GM19043 (cell line): ENCODE results near the gene NR4A1.

Source experiments
- ATAC-seq: cut with Tn5 transposase; IDR thresholded peaks from one replicate; pipeline ENCODE4 v1.9.1; 2021; ENCODE audit warnings: low read depth; ENCODE audit not compliant: unreplicated experiment

NR4A1 gene

DNA sequence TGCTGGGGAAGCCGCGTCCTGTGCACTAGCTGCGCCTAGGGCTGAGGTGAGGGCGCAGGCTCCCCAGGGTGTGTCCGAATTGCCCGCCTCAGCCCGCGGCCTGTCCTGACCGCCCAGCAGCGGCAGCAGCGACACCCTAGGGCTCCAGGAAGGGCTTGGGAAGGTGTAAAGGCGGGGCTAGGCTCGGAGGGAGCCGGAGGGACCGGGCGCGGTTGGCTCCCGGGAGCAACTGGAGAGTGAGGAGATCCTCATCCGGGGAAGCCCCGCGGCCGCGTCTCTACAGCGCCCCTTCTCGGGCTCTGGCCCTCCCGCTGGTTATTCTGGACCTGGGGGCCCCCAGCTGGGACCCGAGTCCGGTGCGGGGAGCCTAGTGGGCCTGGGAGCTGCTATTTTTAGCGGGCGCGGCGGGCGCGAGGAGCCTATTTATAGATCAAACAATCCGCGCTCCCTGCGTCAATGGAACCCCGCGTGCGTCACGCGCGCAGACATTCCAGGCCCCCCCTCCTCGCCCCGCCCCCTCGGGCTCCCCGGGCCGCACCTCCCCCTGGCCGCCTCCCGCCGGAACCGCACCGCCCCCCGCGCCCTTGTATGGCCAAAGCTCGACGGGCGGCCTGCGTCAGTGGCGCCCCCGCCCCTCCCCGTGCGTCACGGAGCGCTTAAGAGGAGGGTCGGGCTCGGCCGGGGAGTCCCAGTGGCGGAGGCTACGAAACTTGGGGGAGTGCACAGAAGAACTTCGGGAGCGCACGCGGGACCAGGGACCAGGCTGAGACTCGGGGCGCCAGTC lies at the start of gene NR4A1:
NR4A1 (plus strand) TSS at position 685 of the 784 bp plus-strand sequence. CDS start 2,887 bp downstream, outside the sequence.
- peak; percentile 86 for ATAC-seq

DNA sequence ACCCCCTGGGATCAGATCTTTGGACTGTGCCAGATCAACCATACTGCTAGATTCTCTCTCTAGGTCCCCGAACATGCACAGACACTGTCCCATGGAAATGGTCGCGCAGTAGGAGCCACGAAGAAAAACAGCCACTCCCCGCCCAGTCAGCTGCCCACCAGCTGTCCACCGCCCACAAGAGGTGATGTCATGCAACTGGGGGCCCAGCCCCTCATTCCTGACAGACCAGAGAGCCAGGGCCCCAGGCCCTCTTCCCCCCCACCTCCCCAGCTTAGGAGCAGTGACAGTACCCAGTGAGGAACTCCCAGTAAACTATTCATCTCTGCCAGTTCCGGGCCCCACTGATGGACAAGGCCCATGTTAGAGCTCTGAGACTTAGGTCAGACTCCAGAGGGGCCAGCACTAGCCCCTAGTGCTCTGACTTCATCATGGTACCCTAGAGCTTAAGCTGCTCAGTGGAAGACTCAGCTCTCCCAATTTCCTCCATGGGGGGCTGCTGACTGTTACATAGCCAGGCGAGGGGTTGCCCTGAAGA lies 48.2 kb upstream of the NR4A1 start:
- ATAC-seq: no peak

DNA sequence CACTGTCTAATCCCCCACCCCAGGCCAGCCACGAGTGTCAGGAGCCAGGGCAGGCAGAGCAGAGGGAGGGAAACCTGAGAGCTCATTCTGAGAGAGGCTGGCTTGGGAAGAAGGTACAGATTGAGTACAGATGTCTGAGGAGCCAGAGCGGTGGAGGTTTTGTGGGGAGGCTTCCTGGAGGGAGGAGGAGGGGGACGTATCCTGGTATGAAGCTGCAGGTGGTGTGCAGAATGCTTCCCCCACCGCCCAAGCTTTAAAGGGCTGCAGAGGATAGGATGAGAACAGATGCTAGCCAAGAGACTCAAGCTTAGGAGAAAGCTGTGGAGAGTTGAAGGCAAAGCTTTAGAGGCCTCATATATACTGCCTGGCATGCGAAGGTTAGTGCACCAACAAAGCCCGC lies 47.7 kb upstream of the NR4A1 start:
- ATAC-seq: no peak

DNA sequence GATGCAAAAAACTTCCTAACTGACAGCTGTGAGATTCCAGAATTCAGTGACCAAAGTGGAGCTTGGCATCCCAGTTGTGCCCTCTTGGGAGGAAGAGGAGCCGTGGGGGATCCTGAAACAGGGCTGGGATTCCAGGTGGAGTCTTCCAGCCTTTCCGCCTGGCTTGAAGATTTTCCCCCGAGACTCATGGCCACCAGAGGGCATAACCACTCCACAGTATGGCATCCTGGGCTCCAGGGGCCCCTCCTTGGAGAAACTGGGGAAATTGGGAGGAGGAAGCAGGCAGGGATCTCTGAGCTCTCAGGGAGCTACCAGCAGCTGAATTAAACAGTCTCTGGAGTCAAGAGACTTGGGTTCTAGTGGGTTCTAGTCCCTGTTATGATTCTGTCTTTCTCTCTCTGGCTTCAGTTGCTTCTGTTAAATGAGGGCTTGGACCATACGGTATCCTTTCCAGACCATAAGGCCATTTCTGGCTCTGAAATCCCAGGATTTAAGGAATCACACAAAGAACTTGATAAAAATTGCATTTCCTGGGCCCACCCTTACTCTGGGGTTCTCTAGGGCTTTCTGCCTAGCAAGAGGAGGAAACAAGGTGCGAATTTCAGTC lies 47.1 kb upstream of the NR4A1 start:
- no peak for ATAC-seq

DNA sequence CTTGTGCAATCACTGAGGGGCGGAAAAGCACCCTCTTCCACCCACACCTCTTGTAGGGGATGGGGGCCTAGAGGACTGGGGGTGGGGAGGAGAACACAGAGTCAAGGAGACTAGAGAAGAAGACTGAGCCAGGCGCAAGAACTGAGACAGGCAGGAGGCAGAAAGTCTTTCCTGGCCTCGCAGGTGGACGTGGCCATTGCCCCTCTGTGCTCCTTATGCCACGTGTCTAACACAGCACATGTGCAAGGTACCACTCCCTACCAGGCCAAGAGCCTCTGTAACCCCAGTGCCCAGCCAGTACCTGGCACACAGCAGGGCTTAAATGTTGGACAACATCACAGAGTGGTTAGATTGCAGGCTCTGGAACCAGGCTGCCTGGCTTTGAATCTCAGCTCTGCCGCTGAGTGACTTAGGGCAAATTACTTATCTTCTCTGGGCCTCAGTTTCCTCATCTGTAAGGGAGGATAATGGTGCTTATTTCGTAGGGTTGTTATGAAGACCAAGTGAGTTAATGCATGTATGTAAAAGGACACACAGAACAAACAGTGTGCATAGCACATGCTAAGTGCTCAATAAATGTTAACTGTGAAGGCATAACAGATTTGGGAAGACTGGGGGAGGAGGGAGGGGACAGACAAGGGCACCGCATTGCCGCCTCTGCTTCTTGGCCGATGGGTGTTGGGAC lies 45.9 kb upstream of the NR4A1 start:
- ATAC-seq: no peak

DNA sequence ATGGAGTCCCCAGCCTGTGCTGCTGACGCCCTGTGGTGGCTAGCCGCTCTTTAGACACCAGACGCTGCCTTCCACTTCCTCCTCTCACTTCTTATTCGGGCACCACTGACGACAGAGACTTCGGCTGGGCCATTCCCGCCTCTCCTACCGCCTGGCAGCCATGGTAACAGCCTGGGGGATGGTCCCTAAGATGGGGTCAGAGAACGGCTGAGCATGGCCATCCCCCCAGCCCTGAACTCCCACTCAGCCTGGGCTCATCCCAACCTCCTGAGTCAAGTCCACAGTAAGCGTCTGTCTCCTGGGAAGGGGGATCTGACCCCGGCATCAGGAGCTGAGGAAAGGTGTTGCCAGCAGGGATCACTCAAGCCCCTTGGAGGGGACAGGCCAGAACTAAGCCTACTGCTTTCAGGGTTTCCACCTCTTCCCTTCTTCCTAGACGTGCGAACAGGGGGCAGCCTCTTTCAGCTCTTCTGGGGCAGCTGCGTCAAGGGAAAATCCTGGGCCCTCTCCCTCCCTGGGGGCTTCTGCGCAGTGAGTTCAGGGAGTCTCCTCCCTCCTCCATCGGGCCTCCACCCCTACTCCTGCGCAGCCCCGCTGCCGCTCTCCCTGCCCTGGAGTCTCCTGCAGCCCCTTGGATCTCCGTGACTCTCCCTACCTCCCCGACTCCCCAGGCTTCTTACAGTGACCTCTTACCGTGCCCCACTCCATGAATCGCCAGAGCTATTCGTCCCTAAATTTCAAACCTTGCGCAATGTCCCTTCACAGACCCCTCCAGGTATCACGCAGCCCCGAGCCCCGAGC lies 45.1 kb upstream of the NR4A1 start:
- peak; percentile 82 for ATAC-seq

DNA sequence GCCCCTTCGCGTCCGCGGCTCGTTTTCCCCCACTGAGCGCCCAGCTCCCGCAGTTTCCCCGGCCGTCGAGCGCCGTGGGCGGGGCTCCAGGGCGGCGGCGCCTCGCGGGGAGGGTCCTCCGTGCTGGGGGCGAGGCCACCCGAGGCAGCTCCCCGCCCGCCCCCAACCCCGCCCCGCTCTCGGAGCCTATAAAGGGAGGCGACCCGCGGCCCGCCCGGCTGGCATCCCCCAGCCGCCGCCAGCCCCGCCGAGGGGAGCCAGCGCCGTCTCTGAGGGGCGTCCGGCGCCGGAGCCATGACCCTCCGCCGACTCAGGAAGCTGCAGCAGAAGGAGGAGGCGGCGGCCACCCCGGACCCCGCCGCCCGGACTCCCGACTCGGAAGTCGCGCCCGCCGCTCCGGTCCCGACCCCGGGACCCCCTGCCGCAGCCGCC lies 44.5 kb upstream of the NR4A1 start, which contains the start of gene TAMALIN:
TAMALIN (plus strand) TSS at position 221 of the 432 bp plus-strand sequence; CDS start at position 295, 74 bp downstream.
- ATAC-seq: no peak

DNA sequence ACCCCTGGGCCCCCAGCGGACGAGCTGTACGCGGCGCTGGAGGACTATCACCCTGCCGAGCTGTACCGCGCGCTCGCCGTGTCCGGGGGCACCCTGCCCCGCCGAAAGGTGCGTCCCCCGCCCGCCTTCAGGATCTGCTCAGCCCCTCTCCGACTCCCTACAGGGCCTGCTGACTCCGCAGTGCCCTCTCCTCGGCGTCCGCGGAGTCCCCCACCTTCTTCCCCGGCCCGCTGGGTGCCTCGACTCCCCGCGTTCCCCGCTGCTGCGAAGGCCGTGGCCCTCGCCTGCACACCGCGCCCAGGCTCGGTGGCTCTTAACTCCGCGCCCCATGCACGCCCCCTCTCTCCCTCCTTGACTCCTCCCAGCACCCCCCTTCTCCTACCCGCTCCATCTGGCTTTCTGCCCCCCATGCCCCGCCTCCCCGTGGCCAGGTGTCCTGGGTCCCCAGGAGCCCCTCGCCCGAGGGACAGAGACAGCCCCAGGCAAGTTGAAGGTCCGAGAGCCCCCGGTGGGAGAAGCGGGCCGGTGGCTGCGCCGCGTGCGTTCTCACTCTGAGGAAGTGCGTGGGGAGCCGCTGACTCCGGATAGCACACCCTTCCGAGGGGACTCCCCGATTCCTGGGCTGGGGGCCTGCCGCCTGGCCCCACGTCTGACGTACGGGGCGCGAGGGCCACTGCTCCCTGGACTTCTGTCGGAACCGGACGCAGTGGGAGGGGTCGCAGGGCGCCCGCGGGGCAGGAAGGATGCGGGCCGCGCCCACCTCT lies 43.9 kb upstream of the NR4A1 start:
- no peak for ATAC-seq

DNA sequence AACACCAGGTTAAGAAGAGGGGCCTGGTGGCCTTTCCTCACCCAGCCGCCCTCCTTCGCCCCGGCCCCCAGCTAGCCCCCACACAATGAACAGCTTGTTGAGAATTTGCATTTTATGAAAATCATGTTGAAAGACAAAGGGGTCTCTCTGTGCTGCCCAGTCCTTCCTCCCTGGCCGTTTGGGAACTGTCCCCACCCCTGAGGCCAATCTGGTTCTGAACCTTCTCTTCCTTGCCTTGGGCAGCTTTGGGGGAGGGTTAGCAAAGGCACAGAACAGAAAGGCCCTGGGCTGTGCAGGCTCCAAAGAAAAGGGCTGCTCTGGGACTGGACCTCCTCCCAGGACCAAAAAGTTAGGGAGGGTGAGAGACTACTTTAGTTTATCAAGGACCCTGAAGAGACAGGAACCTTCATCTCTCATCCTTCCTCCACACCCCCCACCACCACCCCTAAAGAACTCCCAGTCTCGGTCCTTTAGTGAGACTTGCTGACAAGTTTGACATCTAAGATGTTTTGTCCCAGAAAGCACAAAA lies 43.2 kb upstream of the NR4A1 start:
- no peak for ATAC-seq

DNA sequence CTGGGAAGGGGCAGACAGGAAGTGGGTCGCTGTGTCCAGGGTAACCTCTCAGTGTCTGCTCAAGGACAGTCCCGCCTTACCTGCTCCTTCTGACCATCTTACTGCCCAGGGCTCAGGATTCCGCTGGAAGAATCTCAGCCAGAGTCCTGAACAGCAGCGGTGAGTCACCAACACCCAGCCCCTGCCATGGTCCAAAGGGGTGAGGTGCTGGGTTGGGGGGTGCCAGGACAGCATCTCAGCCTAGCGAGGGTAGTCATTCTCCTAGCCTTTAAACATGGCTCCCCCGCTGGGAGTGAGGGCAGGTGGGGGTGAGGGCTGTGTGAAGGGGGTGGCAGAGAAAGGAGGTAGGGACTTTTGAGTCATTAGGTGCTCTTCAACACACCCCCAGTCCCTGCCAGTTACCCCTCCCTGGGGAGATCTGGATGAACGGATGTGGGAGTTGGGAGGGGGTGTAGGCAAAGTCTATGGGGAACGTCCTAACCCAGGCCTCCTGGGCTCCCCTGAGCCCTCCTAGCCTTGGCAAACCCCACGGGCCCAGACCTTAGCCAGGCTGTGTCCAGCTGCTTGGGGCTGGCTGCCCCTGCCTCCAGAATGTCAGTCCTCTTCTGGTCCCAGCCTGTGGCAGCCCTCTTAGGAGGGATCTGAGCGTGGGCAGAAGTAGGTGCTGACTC lies 42.0 kb upstream of the NR4A1 start:
- no peak for ATAC-seq

DNA sequence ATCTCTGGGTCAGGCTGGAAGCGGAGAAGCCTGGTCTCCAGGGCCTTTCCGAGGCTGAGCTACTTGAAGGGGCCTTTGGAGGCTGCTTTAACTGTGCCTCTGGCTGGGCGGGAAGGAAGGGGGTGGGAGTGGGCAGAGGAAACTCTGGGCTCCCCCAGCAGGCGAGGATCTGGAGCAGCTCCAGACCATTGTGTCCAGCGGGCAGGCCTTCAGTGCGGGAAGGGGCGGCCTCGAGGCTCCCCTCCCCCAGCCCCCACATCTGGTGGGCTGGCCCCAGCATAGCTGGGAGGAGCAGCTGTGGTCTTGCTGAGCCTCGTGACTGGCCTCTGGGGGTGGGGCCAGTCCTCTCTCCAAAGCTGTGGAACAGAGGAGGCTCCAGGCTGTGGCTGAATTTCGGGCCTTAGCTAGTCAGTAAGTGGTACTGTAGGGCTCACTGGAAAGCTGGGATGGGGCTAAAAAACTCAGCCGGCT lies 41.1 kb upstream of the NR4A1 start:
- no peak for ATAC-seq

DNA sequence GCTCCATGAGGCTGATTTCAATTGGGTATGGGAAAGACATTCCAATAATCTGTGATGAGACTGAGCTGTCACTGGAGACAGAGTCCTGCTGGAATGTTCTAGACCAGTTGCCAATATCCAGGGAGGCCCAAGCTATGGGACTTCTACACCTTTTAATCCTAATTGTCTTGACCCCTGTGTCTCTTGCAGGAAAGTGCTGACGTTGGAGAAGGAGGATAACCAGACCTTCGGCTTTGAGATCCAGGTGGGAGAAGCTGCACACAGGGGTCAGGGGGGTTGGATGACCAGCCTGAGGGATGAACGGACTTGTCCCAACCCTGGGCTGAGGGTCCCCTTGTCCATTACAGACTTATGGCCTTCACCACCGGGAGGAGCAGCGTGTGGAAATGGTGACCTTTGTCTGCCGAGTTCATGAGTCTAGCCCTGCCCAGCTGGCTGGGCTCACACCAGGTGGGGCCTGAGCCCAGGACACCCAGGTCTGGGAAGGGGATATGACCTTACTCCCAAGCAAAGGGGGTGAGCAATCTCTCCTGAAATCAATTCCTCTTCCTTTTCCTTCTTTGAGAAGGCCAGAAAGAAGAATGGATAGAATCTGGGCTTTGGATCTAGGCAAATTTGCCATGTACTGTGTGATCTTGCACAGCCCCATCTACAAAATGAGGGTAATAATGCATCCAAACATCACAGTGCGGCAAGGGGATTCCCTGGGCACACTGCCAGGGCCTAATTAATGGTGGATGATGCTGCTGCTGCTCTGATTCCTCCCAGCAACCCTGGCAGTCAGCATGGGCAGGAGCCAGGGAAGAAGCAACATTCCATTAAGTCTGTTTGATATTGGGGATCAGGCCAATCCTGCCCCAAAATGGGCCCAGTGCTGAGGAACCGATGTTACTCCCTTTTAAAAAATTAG lies 40.3 kb upstream of the NR4A1 start:
- no peak for ATAC-seq

DNA sequence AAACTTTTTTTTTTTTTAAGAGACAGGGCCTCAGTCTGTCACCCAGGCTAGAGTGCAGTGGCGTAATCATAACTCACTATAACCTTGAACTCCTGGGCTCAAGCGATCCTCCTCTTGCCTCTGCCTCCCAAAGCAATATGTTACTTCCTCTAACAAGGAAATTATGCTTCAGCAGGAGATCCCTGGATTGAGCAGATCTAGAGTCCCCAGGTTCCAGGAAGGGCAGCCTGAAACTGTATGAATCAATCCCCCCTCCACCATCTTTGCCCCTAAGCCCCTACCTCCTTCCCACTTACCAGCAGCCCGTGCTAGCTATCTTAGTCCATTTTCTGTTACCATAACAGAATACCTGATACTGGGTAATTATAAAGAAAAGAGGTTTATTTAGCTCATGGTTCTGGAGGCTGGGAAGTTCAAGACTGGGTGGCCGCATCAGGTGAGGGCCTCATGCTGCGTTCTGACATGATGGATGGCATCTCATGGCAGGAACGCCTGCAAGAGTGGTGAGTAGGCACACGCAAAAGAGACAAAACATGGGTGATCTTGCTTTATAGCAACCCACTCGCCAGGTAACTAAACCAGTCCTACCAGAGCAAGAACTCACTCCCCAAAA lies 39.5 kb upstream of the NR4A1 start:
- ATAC-seq: no peak

DNA sequence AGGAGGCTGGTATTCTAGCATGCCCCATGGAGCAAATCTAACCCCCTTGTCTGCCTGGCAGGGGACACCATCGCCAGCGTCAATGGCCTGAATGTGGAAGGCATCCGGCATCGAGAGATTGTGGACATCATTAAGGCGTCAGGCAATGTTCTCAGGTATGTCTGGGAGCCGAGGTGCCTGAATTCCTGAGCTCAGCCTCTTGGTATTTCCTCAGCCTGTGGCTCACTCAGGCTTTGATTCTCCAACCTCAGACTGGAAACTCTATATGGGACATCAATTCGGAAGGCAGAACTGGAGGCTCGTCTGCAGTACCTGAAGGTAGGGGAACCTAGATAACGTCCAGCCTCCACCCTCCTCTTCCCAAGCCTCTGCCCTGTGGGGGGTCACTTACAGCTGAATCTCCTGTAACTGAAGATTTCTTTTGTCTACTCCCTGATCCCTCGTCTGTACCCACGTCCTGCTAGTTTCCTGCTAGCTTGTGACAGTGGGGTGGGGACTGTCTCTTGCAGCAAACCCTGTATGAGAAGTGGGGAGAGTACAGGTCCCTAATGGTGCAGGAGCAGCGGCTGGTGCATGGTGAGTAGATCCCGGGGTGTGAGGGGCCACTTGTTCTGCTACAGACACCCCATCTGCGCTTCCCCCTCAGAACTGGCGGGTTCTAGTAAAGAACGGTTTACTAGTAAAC lies 37.5 kb upstream of the NR4A1 start:
- ATAC-seq: no peak

DNA sequence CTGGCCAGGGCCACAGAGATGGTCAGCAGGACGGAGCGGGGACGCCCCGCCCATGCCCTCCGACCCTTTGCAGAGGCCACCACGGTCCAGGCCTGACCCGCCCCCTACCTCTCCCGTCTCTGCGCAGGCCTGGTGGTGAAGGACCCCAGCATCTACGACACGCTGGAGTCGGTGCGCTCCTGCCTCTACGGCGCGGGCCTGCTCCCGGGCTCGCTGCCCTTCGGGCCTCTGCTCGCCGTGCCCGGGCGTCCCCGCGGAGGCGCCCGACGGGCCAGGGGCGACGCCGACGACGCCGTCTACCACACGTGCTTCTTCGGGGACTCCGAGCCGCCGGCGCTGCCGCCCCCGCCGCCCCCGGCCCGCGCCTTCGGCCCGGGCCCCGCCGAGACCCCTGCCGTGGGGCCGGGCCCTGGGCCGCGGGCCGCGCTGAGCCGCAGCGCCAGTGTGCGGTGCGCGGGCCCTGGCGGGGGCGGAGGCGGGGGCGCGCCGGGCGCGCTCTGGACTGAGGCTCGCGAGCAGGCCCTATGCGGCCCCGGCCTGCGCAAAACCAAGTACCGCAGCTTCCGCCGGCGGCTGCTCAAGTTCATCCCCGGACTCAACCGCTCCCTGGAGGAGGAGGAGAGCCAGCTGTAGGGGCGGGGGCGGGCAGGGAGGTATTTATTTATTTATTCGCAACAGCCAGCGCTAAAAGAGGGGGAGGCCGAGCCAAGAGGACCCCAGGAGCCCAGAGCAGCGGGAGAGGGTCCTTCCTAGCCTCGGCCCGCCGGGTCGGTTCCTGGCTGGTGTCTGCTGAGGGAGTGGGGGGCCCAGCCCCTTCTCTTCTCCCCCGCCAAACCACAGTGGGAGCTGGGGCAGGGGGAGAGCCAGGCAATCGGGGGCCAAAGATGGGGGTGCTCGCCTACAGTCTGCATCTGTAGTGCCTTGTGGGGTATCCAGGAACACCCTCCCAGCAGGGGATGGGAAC lies 36.4 kb upstream of the NR4A1 start:
- ATAC-seq: no peak
